GM19239 (cell line): Measurements from ENCODE around the gene ZNF770.
"Not testable (repeated sequence)": the region's sequence is repeated elsewhere in the genome, so short reads cannot be mapped to it uniquely, and the experiment has no call there.

Experiments used
- DNase-seq: peaks from one replicate; pipeline ENCODE4 v3.0.0; 2011; ENCODE audit warnings: low spot score; ENCODE audit not compliant: insufficient read length
- FAIRE-seq: peaks from 2 replicates; lab custom pipeline; 2011; peaks lifted over from hg19 to GRCh38; lab: Jason Lieb, UNC

Gene ZNF770

DNA sequence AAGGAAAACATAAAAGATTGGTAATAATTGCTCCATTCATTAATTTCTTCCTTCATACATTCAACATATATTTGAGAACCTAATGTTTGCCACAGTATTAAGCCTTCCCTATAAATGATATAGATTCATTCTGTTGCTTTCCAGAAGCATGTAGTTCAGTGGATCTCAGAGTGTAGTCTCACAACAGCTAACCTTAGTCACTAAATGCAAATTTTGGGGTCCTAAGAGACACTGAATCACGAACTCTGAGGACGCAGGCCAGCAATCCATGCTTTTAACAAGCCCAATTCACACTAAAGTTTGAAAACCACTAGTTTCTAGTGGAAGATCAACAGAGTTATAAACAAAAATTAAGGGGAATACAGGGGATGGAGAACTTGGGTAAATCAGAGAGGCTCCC, 11.3 kb downstream of the ZNF770 start:
- no peak for DNase-seq
- FAIRE-seq, result no peak

DNA sequence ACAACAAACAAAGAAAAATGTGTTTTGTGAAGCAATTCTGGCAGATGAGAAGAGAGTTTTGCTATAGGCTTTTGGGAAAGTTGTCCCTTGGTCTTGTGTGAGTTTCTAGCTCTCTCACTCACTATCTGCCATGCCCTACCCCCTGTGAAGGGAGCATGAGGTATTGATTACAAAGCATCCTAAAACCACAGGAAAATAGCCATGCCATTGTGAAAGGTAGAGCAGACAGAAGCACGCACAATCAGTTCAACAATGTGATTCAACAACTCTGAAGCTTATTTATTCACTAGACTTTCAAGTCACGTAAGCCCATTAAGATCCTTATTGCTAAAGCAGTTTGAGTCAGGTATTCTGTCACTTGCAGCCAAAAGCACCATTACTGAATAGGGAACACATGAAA, 12.0 kb downstream of the ZNF770 start:
- no peak for FAIRE-seq
- no peak for DNase-seq

DNA sequence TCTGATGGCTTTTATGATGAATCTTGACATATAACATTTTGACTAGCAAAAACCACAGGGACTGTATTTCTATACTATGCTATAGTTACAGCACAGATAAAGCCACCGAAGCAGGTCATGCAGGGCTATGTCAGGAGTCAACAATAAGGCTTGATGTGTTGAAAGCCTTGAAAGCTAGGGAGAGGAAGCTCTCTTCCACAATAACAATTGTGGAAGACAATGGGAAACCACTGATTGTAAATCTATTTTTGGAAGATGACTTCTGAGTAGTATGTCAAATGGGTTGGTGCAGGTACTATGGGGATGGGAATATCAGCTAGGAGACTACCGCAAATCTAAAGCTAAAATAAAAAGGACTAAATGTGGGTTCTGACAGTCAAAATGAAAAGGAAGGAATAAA, 14.6 kb downstream of the ZNF770 start:
- FAIRE-seq (no peak), DNase-seq (no peak)

DNA sequence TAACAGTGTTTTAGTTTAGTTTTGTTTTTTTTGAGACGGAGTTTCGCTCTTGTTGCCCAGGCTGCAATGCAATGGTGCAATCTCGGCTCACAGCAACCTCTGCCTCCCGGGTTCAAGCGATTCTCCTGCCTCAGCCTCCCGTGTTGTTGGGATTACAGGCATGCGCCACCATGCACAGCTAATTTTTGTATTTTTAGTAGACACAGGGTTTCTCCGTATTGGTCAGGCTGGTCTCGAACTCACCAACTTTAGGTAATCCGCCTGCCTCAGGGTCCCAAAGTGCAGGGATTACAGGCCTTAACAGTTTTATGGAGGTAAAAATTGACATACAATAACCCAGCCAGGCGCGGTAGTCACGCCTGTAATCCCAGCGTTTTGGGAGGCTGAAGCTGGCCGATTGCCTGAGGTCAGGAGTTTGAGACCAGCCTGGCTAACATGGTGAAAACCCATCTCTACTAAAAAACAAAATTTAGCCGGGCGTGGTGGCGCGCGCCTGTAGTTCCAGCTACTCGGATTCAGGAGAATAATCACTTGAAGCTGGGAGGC, 17.9 kb downstream of the ZNF770 start:
- not testable (repeated sequence) for DNase-seq, FAIRE-seq

DNA sequence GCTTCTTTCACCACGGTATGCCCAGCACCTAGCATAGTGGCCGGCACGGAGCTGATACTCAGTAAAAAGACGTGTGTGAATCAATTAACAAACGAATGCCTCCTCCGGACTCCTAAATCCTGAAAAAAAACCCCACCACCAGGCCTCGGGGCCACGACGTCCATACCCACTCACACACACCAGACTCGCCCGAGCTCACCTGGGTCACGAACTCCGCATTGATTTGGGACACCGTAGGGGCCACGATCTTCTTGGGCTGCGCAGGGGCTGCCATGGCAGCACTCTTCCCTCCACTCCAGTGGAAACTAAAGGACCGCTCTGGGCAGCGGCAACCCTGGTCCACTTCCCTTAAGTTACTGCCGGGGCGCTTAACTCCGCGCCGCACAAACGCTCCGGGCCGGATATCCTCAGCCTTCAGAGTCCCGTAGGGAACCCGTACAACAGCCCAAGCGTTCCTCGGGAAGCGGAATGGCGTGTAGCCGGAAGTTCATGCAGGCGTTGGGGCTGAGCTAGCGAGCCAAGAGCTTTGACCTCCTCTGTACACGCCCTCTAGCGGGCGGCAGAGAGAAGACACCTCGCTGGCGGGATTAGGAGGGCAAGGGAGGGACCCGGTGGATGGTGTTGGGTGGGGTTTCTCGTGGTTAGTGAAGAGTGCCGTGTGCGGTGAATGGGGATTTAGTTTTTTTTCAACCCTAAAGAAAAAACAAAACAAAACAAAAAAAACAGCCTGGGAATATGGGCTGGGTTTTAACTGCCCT, 18.6 kb downstream of the ZNF770 start, which contains the start of gene AQR:
TSS of gene AQR (minus strand) at position 403 of the 758 bp plus-strand sequence. CDS start at position 274, 129 bp downstream.
- FAIRE-seq (peak; percentile 95), DNase-seq (peak; percentile 79)

DNA sequence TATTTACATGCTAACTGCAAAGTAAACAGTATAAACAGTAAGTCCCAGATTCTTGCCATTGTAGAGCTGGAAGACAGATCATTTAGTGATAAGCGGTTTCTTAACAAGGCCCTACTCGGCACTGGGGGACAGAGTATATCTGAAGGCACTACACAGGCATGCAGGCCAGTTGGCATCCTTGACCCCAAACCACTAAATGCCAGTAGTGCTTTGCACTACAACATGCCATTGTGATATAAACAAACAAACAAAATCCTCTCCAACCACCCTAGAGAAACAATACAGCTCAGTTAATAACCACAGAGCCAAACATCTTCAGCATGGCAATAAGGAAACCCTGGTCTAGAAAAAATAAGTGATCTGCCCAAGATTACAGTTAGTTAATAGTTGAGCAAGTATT, 23.8 kb downstream of the ZNF770 start:
- FAIRE-seq (no peak), DNase-seq (no peak)

DNA sequence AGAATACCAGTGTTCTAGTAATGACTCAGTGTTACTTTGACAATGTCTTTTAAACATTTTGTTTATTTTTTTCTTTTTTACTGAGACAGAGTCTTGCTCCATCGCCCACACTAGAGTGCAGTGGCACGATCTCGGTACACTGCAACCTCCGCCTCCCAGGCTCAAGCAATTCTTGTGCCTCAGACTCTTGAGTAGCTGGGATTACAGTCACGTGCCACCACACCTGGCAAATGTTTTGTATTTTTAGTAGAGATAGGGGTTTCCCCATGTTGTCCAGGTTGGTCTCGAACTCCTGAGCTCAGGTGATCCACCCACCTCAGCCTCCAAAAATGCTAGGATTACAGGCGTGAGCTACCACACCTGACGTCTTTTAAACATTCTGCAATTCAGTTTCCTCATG, 34.2 kb downstream of the ZNF770 start:
- DNase-seq (no peak), FAIRE-seq (no peak)

DNA sequence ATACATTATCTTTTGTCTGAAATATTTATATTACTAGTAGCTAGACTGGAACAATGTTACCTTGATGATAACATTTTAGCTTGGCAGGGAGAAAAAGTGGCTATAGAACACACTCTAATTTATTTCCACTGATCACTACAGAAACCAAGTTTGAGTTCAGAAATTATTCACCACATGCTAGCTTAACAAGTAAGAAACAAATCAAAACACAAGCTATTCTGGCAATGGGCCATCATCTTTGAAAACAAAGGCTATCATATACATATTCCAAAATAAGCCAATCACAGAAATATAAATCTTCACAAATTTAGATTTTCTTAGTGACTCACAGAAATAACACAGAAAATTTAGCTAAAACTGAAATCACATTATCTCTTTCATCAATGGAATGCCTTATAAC, 35.6 kb downstream of the ZNF770 start:
- FAIRE-seq (no peak), DNase-seq (no peak)

DNA sequence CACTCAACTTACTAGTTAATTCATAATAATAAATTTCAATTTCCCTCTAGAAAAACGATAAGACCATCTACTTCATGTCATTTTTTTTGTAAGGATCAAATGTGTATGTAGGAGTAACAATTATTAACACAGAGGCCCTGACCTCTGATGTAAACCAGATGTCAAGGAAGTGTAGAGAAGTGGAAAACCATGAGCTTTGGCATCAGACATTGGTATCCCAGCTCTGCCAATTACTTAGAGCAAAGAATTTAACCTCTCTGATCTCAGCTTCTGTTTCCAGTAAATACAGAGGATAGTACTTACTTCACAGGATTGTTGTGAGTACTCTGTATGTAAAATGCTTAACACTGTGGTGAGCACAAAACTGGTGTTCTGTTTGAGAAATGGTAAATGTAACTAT, 36.1 kb downstream of the ZNF770 start:
- FAIRE-seq, result no peak
- no peak for DNase-seq

DNA sequence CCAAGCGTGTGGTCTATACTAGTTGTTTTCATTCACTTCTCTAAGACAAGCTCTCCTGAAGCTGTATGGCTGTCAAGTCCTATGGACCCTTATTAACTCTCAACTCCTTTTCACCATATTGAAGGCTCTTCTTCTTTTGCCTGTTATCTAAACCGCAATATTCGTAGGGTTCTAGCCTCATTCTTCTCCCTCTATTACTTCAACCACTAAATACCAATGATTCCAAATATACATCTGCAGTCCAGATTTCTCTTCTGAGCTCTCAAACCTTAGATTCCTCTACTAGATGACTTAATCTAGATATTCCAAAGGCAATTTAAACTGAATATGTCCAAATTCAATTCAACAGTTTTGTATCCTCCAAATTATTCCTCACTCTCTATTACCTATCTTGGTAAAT, 43.2 kb downstream of the ZNF770 start:
- no peak for FAIRE-seq
- no peak for DNase-seq

DNA sequence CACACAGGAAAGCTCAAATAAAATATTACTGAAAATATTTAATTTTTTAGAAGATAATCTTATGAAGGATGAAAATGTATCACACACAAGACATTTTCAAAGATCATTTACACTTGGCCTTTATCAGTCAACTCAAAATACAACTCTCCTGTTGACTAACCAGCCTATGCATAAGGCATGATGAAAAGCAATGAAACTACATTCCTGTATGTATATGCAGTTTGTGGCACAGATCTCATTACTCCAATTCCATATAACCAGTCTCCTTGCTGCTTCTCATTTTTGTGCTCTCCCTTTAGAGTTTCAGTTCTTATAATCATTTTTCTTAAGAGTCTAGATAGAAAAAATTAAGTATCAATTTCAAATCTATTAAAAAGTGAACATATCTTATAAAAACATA, 44.4 kb downstream of the ZNF770 start:
- DNase-seq (no peak), FAIRE-seq (no peak)

DNA sequence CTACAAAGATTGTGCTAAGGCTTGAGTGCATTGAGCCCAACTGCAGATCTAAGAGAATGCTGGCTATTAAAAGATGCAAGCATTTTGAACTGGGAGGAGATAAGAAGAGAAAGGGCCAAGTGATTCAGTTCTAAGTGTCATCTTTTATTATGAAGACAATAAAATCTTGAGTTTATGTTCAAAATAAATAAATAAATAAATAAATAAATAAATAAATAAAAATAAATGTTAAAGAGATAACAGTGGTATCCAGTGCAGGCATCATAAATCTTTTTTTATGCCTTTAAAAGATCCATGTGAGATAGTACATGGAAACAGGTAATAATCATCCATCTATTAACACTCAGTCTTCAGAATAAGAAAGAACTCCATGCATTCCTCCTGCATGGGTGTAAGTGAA, 44.8 kb downstream of the ZNF770 start:
- FAIRE-seq, DNase-seq: not testable (repeated sequence)

DNA sequence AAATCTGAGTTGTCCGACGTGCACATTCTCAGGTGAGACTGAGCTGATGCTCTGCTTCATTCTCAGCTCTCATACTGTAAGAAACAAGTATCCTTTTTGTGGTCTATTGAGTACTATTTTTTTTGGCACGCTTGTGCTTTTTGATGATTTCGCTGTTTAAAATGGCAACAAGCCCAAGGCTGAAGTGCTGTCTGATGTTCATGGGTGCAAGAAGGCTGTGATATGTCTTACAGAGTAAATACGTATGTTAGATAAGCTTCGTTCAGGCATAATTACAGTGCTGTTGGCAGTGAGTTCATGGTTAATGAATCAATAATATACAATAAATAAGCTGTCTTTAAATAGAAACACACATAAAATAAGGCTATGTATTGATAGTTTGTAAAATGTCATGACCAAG, 45.7 kb downstream of the ZNF770 start:
- no peak for FAIRE-seq
- DNase-seq, result no peak

DNA sequence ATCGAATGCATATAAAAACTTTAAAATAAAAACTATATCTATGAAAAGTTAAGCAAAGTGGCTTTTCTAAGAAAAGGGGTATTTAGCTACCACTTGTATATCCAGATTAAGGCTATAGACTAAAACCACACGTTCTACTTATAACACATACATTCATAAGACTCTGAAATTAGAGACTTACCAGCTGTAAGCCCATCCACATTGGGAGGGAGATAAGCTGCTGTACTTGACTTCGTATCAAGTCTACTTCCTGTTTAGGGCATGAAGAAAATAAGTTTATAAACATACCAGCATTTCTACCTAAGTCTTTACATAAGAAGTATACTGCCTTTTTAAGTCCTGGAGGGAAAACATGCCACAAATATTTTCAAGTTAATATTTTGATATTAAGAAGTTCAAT, 46.3 kb downstream of the ZNF770 start:
- DNase-seq, result no peak

DNA sequence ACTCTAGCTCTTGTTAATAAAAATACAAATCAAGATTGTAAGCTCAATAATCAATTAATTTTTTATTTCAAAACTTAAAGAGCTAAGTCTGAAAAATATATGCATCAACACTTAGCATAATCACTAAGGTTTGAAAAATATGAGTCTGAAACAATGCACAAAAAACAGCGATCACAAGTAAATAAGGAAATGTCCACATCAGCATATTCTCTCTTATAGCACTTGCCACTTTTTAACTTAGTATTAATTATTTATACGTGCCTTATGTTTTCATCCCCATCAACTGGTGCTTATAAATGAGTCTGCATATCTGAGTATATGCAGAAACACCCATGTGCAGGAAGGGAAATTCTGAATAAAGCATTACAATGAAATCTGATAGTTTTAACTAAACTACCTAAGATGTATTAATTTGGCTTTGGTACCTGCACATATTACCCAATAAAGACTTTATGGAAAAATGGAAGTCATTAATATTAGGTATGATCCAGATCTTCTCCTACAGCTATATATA, 46.8 kb downstream of the ZNF770 start:
- no peak for FAIRE-seq
- DNase-seq, result no peak

More for the DNA sequence above, 46.3 kb downstream of the ZNF770 start:
- FAIRE-seq, result no peak

DNA sequence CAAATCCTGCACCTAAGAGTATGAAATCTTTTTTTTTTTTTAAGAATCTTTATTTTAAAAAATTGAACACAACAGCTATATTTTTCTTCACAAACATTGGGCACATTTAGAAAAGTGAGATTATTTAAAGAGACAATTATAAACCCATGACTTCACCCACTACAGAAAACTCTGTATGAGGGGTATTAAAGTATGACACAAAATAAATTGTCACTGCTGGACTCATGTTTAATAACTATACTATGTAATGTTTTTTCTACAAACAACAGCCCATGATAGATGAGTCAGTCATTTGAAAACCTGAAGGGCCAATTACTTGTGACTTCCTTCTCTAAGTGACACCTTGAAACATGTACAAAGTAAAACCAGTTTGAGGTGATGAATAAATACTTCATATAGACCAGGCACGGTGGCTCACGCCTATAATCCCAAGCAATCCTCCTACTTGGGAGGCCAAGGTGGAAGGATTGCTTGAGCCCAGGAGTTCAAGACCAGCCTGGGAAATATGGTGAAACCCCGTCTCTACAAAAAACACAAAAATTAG, 54.6 kb downstream of the ZNF770 start:
- DNase-seq (no peak), FAIRE-seq (no peak)

DNA sequence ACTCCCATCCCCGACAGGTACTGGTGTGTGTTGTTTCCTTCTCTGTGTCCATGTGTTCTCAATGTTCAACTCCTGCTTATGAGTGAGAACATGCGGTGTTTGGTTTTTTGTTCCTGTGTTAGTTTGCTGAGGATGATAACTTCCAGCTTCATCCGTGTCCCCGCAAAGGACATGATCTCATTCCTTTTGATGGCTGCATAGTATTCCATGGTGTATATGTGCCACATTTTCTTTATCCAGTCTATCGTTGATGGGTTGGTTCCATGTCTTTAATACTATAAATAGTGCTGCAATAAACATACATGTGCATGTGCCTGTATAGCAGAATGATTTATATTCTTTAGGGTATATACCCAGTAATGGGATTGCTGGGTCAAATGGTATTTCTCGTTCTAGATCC, 59.7 kb downstream of the ZNF770 start:
- DNase-seq, FAIRE-seq: not testable (repeated sequence)
